Ammon's horn (tissue), 1 donor: ENCODE measurements around the gene SUGCT.
A peak's percentile ranks its signal among the peaks of the same experiment; 100 is the strongest.
"Not testable (repeated sequence)": the region's sequence is repeated elsewhere in the genome, so short reads cannot be mapped to it uniquely, and the experiment has no call there.

Experiments used
- DNase-seq: peaks from one replicate; pipeline ENCODE4 v3.0.0-alpha.2; 2016; ENCODE audit warnings: low spot score

SUGCT gene

DNA sequence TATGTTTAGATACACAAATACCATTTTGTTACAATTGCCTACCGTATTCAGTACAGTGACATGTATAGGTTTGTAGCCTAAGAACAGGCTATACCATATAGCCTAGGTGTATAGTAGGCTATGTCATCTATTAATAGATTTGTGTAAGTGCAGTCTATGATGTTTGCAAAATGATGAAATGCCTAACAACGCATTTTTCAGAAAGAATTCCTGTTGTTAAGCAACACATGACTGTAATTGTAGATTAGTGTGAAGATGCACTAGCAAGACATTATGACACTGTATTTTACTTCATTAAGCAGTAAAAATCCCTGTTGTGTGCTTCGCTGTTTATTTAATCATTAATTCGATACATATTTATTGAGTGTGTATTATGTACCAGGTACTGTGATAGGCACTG lies 446.0 kb downstream of the SUGCT start:
- no peak for DNase-seq

DNA sequence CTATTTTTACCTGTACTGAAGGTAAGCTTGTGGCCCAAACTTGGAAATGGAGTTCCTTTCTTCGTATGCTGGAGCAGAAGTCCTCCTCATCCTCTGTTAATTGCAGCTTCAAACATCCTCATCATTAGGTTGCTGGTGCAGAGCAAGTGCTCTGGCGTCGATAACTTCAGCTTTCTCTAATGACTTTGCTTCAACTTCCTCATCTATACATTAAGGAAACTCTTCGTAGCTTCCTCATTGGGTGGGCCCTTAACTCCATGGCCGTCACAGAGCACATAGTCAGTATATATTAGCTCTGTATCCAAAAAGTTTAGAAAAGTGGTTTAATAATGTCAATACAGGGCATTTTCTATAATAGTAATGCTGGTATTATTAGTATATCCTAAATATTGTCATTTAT lies 447.7 kb downstream of the SUGCT start:
- DNase-seq: no peak

DNA sequence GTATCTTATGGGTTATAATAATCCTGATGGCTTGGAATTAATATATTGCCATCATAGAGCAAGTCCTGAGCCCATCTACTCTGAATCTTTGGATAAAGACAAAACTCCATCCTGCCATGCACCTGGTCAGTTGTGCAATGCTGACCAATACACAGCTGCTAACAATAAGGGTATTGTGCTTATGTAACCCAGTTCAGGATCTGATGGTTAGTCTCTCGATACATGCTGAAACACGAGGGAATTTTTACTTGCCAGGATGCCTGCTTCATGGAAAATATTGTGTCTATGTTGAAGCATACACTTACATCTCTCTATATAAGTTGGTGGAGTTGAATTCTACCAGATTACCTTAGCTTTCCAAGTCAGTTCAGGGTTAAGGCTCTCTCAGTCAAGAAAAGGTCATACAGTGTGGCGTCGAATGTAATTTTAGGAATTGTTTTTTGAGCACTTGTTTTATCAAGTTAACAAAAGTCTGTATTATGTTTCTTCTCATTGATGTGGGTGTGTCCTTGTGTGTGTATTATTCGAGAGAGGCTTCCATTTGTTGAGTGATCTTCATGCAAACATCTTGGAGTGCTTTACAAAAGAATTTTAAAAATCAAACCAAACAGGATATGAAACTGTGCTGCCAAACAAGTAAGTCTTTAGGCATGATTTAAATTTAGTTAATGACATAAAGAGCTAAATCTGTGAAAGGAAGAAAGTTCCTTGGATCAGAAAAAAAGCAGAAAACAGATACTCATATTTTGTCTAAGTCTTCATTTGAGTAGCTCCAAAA lies 449.1 kb downstream of the SUGCT start:
- DNase-seq: no peak

DNA sequence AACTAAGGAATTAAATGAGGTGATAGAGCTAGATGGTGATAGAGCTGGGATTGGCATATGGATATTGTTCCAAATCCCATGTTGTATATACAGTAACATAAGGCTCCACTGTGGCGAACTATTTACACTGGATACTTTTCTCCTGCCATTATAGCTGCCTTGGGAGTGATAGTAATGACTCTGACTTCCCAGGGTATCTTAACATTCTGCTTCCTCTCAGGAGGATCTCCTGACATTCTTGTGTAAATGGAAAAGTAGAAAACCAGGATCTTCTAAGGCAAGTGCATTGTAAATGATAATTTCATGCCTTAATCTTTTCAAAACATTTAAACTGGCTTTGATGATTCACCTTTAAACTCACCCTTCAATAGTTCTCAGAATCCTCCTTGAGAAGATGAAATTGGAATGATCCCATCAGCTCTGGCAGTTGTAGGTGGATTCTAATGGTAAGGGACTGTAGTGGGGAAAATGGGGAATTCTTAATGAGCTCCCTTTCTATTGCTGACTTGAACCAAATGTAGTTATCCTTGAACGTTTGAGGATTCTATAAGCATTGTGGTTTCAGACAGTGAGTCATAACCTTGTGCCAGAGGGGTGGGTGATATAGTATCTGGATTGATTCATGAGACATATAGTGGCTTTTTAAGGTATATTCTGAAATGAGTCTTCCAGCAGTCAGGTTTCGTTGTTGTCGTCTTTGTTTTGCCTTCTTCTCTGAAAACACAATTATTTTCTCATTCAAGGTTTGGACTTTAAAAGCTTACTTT lies 450.0 kb downstream of the SUGCT start:
- DNase-seq: no peak

DNA sequence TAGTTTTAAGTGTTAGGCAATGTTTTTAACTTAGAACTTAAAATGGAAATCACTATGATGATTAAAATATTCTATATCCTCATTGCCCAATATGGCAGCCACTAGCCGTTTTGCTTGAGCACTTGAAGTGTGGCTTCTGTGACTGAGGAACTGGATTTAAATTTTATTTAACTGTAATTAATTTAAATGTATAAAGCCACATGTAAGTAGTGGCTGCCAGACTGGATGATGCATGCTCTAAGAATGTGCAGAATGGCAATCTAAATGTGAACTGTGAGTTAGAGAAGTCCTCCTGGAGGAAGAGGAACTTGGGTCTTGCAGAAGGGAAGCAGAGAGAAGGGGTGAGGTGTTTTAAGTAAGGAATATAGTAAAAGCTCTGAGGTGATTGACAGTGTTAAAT lies 451.4 kb downstream of the SUGCT start:
- no peak for DNase-seq

DNA sequence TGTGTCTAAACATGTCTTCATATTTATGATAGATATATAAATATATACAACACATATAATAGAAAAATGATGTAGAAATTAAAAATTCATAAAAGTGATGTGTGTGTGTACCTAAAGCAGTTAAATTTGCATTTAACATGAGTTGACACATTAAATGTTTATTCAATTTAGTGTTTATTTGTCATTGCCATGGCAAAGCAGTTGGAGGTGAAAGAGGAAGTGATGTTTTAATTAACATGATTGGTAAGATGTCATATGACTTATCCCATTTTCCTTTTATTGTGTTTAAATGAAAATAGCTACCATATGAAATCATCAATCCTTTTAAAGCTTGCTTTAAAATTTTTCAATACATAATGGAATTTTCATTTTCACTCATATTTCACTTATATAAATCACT lies 452.6 kb downstream of the SUGCT start:
- no peak for DNase-seq

DNA sequence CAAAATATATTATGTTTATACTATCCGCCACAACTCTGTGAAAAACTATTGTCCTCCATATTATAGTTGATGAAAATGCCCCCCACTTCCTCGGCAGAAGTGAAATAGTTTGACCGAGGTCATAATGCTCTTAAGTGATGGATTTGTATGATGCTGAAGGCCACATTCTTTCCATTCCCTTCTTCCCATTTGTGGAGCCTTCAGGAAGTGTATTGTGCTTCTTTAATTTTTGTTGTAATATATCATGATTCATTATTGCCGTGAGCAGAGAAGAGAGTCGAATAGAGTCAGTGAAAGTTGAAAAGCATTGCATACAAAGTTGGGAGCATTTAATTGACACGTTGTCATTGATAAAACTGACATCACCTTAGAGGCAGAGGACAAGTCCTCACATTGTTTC lies 460.3 kb downstream of the SUGCT start:
- DNase-seq: no peak

DNA sequence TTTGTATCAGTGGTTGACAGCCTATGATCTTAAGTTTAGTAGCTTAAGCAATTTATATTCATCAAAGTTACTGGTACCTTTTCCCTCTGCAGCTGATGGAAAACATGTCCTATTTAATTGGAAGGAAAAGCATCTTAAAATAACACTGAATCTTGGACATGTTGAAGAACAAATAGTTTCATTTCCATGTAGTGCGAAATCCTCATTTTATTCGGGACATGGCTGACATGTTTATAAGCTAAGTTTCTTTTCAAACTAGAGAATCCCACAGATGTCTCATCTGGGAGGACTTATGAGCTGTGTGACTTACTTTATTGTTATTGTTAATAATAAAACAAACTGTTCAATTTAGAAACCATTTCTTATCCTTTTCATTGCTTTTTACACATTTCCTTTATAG lies 461.0 kb downstream of the SUGCT start:
- no peak for DNase-seq

DNA sequence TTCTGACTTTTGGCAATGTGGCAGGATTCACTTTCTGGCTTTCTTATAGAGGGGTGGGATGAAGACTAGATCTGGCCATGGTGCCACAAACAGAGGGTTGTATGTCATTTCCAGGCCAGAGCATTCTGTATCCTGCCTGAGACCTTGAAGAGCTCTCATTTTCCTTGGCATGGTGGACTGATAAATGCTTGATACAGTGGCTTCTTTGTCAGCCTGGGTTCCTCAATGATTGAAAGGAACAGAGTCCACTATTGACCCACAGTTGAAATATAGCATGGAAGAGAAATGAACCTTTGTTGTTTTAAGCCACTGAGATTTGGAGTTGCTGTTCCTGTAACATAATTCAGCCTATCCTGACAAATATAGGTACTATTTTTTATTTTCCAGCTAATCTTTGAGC lies 462.7 kb downstream of the SUGCT start:
- DNase-seq: no peak

DNA sequence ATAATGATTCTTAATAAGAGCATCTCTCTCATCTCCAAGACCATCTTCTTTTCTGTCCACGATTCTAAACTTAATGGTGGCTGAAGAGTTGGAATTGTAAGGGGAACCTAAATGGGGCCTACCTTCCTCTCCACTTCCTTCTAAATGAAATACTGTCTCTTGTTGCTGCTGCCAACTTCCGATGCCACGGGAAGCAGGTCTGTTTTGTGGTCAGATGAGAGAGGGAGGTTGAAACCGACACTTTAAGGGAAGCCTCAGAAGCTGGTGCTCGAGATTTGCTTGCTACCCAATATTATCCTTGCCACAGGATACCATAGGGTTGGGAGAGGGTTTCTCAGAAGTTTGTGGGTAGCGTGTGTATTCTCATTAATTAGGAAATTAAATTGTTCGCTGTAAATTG lies 464.1 kb downstream of the SUGCT start:
- DNase-seq: no peak

DNA sequence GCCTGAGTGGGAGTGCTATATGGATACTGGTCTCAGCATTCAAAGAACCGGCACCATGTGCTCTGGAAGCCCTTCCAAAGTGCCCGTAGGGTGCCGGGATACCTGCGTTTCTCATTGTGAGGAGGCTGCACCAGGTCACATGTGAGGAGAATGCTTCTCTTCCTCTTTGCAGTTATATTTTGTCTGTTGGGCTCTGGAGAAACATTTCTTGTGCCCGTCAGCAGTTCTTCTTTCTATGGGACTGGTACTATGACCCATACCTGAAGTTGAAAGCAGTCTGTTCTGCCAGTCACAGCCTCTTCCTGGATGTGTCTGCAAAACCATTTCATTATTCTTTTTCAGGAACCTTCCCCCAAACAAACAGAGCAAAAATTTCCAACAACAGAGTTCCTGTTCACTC lies 465.0 kb downstream of the SUGCT start:
- DNase-seq: no peak

DNA sequence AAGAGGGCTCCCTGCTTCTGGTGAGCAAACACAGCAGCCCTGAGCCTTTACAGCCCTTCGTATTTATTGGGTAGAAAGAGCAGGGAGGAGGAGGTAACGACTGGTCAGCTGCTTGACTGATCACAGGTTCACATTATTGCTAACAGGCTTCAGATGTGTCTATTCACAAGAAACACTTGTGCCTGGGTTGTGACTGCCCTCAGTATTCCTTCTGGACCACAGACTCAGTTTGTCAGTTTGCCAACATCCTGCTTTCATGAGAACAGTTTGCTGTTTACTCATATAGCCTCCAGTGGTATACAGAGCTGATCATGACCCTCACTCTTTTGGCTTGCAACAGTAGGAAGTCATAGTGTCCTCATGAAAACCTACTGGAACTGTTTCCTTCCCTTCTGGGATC lies 467.5 kb downstream of the SUGCT start:
- DNase-seq: not testable (repeated sequence)

DNA sequence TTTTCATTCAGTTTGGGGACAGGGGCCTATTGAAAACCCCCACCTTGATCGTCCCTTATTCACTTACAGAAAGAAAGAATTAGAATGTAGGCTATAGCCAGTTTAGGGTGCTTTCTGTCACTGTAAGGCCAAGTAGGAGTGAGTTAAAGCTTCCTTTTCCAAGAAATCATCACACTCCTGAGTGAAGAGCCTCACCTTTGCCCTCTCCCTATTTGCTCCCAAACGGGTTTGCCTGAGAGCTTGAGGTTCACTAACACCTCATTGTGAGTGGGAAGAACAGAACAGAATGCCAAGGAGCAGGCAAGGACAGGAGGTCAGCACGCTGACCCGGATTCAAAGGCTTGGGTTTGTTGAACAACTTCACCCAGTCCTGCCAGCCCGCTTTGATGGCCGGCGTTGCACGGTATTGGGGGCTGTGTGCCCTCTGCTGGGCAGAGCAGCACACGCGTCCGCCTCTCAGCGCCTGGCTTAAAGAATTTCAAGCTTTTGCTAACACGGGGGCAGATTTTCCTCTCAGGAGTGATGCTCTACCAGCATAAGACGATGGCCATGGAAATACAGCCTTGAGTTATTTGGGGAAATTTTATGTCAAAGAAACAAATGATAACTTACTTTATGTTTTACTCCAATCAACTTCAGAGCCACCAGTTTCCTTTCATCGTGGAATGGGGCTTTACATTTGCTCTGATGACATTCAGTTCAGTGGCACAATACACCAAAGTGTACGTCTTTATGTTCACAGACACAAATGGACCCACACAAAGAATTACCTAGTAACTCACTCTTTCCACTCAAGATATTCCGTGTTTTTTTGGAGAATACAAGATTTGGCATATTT lies 470.0 kb downstream of the SUGCT start:
- DNase-seq: peak; percentile 81

DNA sequence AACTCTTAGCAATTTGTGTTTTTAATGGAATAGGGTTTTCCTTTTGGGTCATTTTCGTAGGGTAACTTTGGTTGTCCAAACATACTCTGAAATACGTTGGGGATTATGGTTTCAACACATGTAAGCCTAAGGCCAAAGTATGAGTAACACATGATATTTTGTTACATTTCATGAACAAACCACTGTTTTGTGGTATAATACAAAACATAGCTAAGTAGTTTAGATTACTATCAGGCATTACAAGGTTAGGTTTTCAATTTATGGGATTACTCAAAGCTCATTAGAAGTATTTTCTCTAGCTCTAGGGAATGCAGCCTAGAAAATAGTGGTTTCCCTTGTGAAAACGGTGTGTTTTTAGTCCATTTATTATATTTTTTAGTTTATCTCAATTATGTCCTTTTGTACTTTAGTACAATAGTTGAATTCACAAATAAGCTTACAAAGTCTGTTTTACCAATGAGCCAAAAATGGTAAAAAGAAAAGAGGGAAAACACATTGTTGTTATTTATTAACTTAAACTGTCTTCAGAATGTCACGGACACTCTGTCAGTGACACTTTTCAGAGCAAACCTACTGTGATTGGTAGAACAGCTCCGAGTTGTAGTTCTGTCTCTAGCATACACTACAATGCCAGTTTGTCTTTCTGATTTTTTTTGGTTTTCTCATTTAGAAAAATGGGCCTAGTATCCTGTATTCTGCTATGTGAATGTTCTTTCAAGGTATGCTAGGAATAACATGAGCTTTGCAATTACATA lies 473.7 kb downstream of the SUGCT start:
- no peak for DNase-seq

DNA sequence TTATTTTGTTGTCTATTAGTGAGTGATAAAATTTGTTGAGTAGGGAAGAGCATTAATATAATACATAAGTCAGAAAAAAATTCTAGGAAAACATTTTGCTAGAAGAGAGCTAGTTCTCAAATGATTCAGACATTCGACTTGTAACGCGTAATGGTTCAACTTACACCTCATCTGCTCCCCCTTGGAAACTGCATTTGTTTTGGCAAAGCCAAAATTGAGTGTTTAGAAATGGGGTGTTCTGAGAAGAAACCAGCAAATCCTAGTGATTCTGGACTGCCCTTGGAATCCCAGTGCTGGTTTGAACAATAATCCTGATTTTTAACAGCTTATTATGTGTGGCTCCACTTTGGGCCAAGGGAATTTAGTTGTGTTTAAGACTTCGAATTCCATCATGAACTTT lies 475.7 kb downstream of the SUGCT start:
- no peak for DNase-seq

DNA sequence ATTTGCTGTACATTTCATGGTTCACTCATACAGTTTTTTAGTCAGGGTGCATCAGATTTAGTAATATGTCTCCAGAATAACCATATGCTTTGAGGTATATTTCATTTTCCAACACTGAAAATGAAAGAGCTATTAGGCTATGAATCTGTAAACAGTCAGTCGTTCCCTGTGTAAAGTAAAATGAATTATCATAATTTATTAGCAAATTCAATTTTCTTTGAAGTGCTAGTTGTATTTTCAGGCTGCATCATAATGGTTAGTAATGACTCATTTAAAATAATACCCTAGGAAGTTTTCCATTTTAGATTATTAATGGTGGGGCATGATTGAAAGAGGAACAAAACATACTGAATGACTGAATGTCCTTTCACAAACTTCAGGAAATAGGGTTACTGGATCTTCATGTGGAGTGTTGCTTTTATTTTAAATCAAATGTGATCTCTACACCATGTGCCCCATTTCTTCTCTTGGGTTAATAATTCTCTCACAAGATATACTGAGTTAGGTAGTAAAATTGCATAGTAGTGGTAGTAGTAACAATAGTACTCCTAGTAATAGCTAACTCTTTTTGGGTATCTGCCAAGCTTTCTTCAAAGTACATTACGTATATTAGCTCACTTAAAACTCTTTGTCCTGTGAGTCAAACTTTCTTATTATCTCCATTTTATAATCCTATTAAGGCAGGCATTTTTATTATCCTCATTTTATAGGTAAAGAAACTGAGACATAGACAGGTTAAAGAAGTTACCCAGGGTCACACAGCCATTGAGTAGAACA lies 476.5 kb downstream of the SUGCT start:
- DNase-seq: no peak

DNA sequence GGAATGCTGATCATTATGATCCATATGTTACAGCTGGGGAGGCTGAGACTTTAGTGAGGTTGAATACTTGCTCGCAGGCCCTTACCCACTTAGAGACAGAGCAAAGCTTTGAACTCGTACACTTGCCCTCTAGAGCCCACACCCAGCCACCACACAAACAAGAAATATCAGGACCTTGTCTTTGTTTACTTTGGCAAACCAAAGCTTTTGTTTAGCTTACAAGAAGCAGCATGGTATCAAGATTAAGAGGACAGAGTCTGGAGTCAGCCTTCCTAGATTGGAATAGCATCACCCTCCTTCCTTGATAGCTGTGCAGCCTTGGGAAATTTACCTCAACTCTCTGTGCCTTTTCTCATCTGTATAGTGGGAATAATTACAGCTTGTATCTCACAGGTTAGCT lies 477.5 kb downstream of the SUGCT start:
- no peak for DNase-seq

DNA sequence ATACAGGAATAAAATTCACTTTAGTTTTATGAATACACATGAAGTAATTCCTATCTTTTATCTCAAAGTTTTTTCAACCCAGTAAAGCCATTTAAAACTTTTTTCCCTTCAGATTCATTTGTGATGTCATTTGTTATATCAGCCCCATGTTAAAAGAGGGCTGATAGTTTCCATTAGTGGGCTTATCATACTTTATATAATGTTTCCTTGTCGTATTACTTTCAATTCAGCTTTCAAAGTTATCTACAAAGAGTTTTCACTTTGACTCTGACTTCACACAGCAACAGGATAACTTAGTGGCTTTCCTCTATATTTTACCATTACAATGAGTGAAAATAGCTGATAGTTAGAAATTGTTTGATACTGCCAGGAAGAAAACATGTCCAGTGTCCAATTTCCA lies 484.8 kb downstream of the SUGCT start:
- DNase-seq: no peak

DNA sequence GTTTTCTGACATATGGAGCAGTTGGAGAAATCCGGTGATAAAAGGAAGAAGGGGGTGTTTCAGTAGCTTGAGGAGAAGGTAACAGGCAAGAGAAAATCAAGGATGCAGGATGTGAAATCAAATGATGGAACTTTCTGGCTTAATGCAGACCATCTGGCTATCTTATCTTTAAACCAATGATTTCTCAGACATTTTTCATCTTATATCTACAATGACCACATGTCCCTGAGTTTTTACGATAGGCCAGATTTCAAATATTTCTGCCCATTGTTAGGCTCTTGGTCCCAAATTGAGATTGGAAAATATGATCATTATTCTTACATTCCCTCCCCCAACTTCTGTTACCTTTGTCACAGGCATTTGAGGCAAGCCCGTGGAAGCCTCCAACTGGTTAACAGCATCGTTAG lies 486.8 kb downstream of the SUGCT start:
- no peak for DNase-seq

DNA sequence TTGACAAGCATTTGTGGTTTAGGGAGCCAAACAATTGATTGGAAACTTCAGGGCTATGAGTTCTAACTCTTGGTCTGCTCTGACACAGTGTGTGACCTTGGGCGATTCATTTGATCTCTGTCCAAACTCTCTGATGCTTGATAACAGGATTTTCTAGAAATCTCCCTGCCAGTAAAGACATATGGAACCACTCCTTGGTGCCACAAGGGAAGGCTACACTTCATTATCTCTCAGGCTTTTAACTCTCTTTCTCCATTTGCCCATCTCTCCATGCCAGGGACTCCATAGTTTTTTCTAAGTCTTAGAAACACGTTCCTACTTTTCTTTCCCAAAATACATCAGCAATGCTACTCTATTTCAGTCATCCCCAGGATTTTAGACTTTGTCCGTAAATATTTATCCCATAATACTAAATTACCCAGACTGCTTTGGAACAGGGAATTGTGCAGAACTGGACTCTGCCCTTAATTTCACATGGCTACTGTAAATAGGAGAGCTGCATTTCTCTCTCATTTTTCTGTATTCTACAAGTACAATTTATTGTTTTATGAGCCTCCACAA lies 488.2 kb downstream of the SUGCT start:
- DNase-seq: no peak

DNA sequence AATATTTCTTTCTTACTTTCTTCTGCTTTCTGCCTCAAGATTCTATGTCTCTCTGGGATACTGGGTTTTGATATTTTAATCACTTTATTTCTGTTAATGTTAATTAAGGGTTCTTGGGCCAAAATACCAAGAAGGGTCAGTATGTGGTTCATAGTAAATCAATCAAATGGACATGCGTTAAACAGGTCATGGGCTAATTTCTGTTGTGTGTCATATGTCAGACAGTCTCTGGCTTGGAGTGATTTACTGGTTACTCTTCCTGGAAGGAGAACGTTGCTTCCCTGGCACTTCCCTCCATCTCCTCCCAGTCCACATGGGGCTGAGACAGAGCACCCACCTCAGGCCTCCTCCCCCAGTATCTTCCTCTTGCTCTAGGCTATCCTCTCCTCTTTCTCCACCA lies 489.1 kb downstream of the SUGCT start:
- no peak for DNase-seq
